PC-9 (cell line): Measurements from ENCODE around the gene COPZ2.

Source experiments
- CTCF ChIP-seq: fragments of 200-600 bp; sonication (generic); conservative IDR thresholded peaks from 2 replicates; pipeline ENCODE4 v1.6.1; 2017; ENCODE audit warnings: mixed run types, antibody characterized with exemption, mild to moderate bottlenecking, moderate library complexity
- EZH2 ChIP-seq: fragments of 200-600 bp; sonication (generic); IDR thresholded peaks from 2 replicates; pipeline ENCODE4 v1.8.0; 2017; ENCODE audit warnings: antibody characterized with exemption, low read depth

- TF ChIP-seq CTCF (peak; percentile 87), EZH2 (no peak)
These were observed 59.3 kb downstream of the COPZ2 start for GRCh38 chr17:47978324-47978723.
